HK-2 (cell line): ENCODE results near the gene ZSCAN30.

Source experiments
- DNase-seq: peaks from one replicate; pipeline ENCODE4 v3.0.0-alpha.2; 2018; ENCODE audit not compliant: unreplicated experiment

The ZSCAN30 gene

DNA sequence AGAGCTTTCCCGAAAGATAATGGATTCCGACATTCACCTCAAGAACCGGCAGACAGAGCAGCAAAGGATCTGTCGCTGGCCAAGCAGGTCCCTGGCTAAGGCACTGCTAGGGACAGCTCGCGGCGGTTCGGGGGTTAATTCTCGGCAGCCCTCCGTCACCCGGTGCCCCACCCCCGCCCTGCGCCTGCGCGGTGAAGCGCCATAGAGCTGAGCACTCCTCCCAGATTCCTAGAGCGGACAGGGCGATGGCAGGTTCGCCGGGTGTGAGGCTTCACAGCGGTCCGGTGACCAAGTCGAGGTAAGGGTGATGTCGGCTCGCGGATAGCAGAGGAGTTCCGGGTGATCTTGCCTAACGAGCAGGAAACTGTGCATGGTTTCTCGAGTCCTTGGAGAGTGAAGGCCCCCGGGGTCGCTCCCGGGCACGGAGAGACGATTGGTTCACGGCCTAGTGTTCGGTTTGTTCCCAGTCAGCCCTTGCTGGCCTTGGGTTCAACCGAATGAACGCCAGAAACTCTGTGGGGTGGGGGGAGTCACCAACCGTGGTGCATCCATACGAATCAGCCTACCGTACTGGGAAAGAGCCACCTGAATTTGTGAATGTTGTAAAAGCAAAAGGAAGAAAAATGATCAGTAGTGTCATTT is at the start of gene ZSCAN30:
Gene ZSCAN30 (minus strand): TSS at position 136 of the 642 bp plus-strand sequence. CDS start 25,877 bp downstream, outside the sequence.
- DNase-seq = peak; percentile 93

DNA sequence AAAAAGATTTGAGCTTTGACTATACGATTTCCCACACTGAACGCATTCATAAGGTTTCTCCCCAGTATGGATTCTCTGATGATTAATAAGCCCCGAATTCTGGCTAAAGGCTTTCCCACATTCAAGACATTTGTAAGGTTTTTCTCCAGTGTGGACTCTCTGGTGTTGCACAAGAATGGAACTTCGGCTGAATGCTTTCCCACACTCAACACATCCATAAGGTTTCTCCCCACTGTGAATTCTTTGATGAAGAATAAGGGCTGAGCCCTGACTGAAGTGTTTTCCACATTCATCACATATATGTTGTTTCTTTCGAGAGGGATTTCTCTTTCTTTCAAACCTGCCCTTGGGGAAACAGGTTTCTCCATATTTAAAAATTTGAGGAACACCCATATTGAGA is 47.3 kb upstream of the ZSCAN30 start:
- no peak for DNase-seq

DNA sequence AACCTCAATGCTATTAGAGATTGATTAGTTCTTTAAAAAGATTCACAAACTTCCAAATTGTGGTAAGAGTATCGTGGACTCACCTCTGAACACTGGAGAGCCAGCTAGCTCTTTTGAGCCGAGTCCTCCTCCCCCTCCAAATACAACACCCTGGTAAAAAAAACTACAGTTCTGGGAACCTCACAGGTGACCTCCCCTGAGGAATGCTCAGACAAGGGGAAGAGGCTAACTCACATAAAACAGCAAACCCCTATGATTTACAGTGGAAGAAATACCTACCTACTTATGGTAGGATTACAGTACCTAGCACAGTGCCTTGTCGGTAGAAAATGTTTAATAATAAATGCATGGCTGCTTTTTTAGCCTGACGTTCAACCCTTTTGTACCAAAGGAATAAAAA is 45.8 kb upstream of the ZSCAN30 start:
- DNase-seq = no peak

- no peak for DNase-seq
Measured at GRCh38 chr18:35334821-35335220, 44.8 kb upstream of the ZSCAN30 start.

DNA sequence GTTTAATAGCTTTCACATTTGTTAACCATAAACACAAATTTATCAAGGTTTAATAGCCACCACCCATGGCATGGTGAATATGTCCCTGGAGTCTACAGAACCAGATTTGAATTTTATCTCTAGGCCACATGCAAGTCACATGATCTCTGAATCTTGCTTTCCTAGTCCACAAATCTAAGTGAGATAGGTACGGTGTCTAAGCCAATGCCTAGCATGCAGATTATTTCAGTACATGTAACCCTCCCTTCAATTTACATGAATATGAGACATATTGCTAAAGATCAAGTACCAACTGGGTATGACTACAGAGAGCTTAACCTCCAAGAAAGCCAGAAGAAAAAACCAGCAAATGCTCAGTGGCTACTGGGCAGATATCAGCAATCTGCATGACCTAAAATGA is 44.2 kb upstream of the ZSCAN30 start:
- DNase-seq = no peak

DNA sequence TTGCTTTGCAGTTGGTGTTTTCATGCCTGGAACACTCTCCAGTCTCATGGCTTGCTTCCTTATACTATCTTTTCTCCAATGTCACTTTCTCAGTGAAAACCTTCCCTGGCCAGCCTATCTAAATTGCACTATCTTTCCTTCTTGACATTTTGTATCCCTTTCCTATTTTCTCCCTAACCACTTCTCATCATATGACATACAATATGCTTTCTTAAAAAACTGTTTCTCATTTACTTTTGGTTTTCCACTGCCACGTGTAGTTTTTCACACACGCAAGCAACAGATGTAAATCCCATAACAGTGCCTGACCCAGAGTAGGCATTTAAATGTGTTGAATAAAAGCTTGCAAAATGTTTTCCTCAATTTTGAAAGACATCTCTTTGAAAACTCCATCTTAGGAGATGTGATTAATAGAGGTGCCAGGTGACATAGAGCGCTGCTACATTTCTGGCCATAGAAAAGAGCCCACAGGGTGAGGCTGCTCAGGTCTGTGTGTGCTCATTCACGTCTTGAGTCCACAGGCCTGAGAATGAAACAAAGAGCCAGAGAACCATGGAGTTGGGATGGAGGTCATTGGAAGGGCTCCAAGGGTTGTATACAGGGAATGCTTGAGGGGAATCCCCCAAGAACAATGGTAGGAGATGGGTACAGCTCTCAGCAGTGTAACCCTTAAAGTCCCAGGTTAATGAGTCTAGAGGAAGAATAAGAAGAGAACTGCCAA is 41.5 kb upstream of the ZSCAN30 start:
- DNase-seq = no peak

DNA sequence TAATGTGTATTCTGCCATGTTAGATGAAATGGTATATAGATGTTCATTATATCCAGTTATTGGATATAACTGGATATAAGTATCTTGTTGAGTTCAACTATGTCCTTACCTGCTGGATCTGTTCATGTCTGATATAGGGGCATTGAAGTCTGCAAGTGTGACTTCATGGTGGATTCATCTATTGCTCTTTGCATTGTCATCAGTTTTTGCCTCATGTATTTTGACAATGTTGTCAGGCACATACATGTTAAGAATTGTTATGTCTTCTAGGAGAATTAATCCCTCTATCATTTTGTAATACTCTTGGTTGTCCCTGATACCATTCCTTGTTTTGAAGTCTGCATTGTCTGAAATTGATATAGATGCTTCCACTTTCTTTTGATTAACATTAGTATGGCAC is 38.8 kb upstream of the ZSCAN30 start:
- no peak for DNase-seq

DNA sequence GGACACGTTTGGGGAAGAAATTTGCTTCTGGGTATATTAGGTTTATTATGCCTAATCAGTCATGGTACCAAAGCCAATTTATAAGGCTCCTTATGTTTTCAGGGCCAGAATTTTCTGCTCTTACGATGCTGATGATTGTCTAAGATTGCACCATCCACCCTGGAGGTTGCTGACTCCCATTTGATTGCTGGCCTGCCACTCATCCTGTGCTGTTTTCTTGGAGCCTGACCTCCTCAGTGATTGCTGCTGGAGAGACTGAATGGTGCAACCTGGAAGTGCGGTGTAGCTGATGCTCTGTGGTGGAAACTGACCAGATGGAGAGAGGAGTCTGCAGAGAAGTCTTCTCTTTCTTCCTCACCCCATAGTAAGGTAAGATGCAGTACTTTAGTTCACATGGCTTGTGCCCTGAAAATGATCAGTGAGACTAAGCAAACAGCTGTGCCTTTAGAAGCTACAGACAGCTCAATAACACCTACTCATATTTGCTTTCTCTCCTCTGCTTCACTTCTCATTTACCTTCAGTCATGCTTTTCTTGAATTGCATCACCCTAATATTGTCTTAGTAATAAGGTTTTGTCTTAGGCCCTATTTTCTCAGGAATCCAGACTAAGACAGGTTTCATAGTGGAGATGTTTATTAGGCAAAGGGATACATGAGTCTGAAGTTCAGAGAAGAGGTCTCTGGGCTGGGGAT is 36.8 kb upstream of the ZSCAN30 start:
- DNase-seq = no peak

DNA sequence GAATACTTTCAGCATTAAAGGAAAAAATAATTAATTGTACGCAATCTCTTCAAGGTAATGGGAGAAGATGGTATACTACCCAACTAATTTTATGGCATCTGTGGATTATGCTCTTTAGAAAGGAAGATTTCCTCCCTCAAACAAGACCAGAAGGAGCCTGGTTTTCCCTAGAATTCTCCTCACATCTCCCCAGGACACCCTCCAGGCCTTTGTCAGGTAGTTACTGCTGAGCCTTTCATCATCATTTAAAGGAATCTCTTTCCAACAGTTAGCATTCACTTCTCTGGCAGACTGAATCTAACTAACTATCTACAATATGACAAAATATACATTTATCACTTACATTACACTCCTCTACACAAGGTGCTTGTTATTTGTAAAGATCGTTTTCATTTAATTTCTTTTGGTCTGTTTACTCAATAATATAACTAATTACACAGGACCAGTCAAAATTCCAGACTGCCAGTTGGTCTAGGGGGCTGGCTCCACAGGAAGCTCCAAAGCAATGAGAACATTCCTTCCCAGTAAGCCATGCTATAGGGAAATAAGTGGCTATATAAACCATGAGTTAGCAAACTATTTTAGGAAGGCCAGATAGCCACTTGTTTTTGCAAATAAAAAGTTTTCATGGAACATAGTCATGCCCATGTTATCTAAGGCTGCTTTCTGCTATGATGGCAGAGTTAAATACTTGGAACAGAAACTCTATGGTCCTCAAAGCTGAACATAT is 35.1 kb upstream of the ZSCAN30 start:
- no peak for DNase-seq

GRCh38 chr18:35322486-35323458 is 32.7 kb upstream of the ZSCAN30 start:
- DNase-seq = no peak

DNA sequence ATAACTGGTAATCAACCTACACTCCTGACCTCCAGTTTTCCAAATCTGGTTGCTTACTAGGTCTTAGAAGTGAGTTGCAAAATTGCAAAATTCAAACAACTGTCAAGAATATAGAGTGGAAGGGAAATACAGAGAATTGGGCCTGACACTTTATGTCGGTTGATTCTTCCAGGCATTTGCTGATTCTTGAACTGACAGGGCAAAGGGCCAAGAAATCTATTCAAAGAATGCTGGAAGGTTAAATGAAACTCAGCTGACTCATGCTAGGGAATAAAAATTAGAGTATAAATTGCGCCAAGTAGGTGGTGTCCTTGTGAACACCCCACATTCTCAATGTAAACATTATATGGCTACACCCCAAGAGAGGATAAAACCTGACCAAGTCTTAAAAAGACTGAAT is 21.5 kb upstream of the ZSCAN30 start:
- no peak for DNase-seq

DNA sequence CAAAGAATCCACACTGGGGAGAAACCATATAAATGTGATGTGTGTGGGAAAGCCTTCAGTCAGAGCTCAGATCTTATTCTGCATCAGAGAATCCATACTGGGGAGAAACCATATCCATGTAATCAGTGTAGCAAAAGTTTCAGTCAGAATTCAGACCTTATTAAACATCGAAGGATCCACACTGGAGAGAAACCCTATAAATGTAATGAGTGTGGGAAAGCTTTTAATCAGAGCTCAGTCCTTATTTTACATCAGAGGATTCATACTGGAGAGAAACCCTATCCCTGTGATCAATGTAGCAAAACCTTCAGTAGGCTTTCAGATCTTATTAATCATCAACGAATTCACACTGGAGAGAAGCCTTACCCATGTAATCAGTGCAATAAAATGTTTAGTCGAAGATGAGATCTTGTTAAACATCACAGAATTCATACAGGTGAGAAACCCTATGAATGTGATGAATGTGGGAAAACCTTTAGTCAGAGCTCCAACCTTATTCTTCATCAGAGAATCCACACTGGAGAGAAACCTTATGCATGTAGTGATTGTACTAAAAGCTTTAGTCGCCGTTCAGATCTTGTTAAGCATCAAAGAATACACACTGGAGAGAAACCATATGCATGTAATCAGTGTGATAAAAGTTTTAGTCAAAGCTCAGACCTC is 16.7 kb upstream of the ZSCAN30 start:
- DNase-seq = no peak

DNA sequence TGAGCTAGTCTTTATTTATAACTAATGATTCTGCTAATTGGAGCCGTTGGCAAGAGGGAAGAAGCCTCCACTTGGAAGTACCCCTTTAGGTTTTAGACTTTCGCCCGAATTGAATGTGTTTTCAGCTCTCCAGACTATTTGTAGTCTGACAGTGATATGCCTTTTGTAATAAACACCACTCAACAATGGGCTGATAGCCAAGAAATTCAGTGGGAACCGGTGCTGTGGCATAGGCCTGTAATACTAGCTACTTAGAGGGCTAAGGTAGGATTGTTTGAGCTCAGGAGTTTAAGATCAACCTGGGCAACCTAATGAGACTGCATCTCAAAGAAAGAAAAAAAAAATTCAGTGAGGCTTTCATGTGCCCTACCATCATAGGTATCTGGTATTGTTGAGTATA is 13.6 kb upstream of the ZSCAN30 start:
- no peak for DNase-seq

- DNase-seq = no peak
Measured at GRCh38 chr18:35296060-35296459, 6.0 kb upstream of the ZSCAN30 start.

DNA sequence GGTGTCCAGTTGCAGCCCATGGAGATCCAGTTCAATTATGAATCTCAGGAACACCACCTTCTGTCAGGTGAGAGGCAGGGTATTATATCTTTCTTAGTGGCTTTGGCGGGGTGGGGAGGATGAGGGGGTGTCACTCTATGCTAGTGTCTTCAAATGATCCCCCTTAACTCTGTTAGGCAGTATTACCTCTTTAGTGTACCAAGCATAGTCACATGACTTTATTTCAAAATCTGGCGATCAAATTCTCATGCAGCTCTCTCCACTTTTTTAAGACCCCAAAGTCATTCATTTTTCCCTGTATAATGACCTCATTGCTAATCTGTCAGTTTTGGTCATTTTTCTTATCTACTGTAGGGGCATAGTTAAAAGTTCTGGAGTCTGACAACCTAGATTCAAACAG is 1.1 kb upstream of the ZSCAN30 start:
- no peak for DNase-seq

DNA sequence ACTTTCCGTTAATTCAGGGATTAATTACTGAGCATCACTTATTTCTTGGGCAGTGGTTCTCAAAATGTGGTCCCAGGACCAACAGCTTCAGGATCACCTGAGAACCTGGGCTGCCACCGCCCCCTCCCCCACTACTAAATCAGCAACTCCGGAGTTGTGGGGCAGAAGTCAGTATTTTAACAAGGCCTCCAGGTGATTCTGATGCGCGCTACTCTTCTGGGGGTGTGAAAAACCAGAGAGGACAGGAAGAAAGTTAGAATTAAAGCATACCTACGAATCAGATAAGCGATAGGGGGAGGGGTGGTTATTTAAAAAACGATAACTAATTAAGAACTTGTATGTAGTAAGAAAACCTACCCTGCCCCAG is 319 bp downstream of the ZSCAN30 start:
- DNase-seq = no peak

DNA sequence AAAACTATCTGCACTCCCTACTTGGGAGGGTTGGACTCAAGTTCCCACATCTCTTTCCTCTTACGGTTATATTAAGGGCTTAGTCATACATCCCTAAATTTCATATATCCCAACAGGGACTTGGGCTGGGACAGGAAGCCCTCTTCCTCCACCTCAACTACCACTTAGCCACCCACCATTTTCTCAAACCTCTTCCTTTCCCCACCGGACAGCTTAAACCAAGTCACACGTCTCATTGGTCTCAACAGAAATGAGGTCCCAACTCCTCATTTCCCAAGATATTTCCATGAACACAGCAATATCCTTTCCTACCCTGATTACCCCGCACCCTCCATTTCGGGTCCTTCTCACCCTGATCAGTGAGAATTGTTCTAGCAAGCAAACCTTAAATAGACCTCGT is 736 bp downstream of the ZSCAN30 start:
- no peak for DNase-seq

DNA sequence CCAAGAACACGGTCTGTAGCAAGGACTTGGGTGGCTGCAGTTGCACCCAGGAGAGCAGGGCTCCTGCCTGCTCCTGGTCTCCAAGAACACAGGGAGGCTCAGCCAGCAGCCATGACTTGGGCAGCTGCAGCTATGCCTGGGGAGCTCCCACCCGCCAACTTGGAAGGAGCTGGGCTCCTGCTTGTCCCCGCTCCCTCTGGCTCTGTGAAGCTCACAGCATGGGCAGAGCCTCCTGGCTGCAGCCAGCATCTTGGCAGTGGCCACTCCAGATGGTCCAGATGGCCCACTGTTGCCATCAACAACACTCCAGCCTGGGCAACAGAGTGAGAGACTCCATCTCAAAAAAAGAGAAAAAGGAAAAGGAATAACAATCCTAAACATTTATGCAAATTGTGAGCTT is 5.2 kb downstream of the ZSCAN30 start:
- no peak for DNase-seq

- DNase-seq = no peak
Measured at GRCh38 chr18:35283923-35284794, 5.9 kb downstream of the ZSCAN30 start.

DNA sequence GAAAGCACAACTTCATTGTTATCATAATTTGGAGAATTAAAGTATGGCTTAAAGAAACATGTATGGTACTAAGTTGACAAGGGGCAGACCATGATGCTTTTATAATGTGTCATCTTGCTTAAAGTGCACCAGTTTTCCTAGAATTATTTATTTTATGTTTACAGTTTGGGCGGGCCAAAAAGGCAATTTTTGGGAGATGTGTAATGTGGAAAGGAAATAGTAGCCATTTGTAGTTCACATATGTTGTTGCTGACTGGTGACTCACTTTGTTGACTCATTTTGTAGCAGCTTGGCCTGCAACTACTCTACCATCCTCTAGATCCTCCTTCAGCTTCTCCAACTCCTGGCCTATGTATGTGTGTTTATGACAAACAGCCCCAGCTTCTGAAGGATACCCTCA is 7.7 kb downstream of the ZSCAN30 start:
- DNase-seq = no peak
